Caco-2 (cell line): Measurements from ENCODE around the gene SLC9A1. TPM values are rescaled to one million over a fixed set of nuclear protein-coding genes. Genes with fewer than 3 reads are reported as not detected.

ENCODE experiments used
- BruUV-seq: library from RNA; stranded (reverse); fragments of 400-500 nt; replicated peaks from 2 replicates; lab custom pipeline; 2021; lab: Mats Ljungman, UMichigan
- CTCF ChIA-PET: fragments of 300-600 bp; sonication (Branson Sonifier 250); formaldehyde crosslinking; loops from one replicate; lab custom pipeline; 2022; ENCODE audit warnings: antibody characterized with exemption; lab: Charles Lee
- POLR2A ChIA-PET: fragments of 300-600 bp; sonication (Branson Sonifier 250); formaldehyde crosslinking; loops from one replicate; lab custom pipeline; 2022; ENCODE audit warnings: antibody characterized with exemption; lab: Charles Lee
- DNase-seq, 2 experiments: peaks; one replicate each; pipeline versions ENCODE4 v3.0.0 to v3.0.0-alpha.2; 2020 to 2022
- H3K27me3 ChIP-seq: replicated peaks from 2 replicates; pipeline ENCODE4 v1.6.0; 2011; ENCODE audit warnings: low read length; ENCODE audit not compliant: control insufficient read depth, insufficient read depth
- H3K36me3 ChIP-seq: 2 replicates; pipeline ENCODE4 v1.5.1; 2011; ENCODE audit warnings: low read length; ENCODE audit not compliant: control insufficient read depth, insufficient read depth
- H3K4me1 ChIP-seq: fragments of 250-450 bp; sonication (Bioruptor Pico); 2 replicates; pipeline ENCODE4 v1.5.1; 2020; ENCODE audit warnings: mild to moderate bottlenecking
- H3K4me3 ChIP-seq: 2 replicates; pipeline ENCODE4 v1.5.1; 2011; ENCODE audit warnings: low read depth, mild to moderate bottlenecking, control low read depth, low read length
- H3K9me3 ChIP-seq: fragments of 250-450 bp; sonication (Bioruptor Pico); 2 replicates; pipeline ENCODE4 v1.5.1; 2020; ENCODE audit warnings: mild to moderate bottlenecking, moderate library complexity
- H3K27ac Mint-ChIP-seq: one replicate; pipeline ENCODE4 v1.8.0; 2022; ENCODE audit warnings: mixed read lengths; ENCODE audit not compliant: unreplicated experiment
- H3K27me3 Mint-ChIP-seq: one replicate; pipeline ENCODE4 v1.8.0; 2022; ENCODE audit warnings: mixed read lengths; ENCODE audit not compliant: insufficient read depth, unreplicated experiment
- H3K36me3 Mint-ChIP-seq: one replicate; pipeline ENCODE4 v1.8.0; 2022; ENCODE audit warnings: mild to moderate bottlenecking, mixed read lengths; ENCODE audit not compliant: insufficient read depth, unreplicated experiment
- H3K4me1 Mint-ChIP-seq: one replicate; pipeline ENCODE4 v1.8.0; 2022; ENCODE audit warnings: low read depth, mixed read lengths; ENCODE audit not compliant: unreplicated experiment
- H3K4me3 Mint-ChIP-seq: one replicate; pipeline ENCODE4 v1.8.0; 2022; ENCODE audit warnings: mild to moderate bottlenecking, moderate library complexity, mixed read lengths; ENCODE audit not compliant: unreplicated experiment
- H3K9me3 Mint-ChIP-seq: one replicate; pipeline ENCODE4 v1.8.0; 2022; ENCODE audit warnings: mixed read lengths; ENCODE audit not compliant: unreplicated experiment
- CTCF ChIP-seq, 2 experiments: fragments of 200-600 bp in 1 of 2; IDR thresholded peaks; 1 replicate in 1 of 2; 2 replicates in 1 of 2; pipeline versions ENCODE4 v1.5.1 to v1.8.0; 2011 to 2022; ENCODE audit warnings: antibody characterized with exemption in 1 of 2, control low read depth in 1 of 2, inconsistent platforms in 1 of 2, low read depth in 1 of 2, low read length in 1 of 2, mild to moderate bottlenecking in 1 of 2, moderate library complexity in 1 of 2; ENCODE audit not compliant: insufficient read depth in 1 of 2, severe bottlenecking in 1 of 2, unreplicated experiment in 1 of 2
- intact Hi-C: fragments of 100-400 bp; cut with micrococcal nuclease; formaldehyde crosslinking; loops from one replicate; pipeline ENCODE4 v1.10.0; 2022; ENCODE audit not compliant: unreplicated experiment
- total RNA-seq: library from RNA; stranded (reverse); gene quantifications from 2 replicates; pipeline ENCODE4 v1.2.3, GENCODE V29; 2022

SLC9A1 gene
- total RNA-seq, 1 experiment from 2014 or later = 28.9 TPM

DNA sequence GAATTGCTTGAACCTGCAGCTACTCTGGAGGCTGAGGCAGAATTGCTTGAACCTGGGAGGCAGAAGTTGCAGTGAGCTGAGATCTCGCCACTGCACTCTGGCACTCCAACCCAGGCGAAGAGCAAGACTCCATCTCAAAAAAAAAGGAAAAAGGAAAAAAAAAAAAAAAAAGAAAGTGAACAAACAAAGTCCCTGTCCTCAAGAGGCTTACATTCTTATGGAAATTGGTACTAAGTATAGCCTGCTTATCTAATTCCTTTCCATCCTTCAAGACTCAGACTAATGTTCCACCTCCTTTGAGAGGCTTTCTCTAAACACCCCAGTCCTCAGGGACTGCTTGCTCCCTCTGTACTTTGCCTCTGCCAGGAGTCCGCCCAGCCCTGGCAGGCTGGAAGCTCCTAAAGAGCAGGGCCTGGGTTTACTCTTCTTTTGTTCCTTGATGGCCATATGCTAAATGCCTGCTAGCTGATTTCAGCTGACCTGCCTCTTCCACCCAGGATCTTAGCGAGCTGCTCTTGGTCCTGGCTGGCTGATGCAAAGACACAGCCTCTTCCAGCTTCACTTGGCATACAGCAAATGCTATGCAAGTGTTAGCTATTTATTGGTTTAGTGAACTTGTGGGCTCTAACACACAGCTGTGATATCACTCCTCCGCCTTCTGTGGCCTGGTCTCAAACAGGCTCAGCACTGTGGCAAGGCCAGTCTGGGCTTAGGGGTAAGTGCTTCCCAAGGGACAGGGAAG lies 9.8 kb downstream of the SLC9A1 start:
- no peaks in the 10 kb centered on the region; the same call in 1 of the 2 replicates for H3K36me3 ChIP-seq
- POLR2A ChIA-PET = interaction anchor here (0.6 to 1.2 kb wide), 4 partner anchors 9 to 238 kb away, joined by 3 to 7 read pairs (median 4); partner anchors contain the start of gene SLC9A1
- H3K27me3 ChIP-seq = no peaks in the 10 kb centered on the region
- peaks cover 6% of the 10 kb centered on the region for H3K36me3 Mint-ChIP-seq
- no peaks in the 10 kb centered on the region for H3K9me3 Mint-ChIP-seq
- no peak overlapping the region for H3K4me3 Mint-ChIP-seq
- no peak overlapping the region for H3K4me3 ChIP-seq
- intact Hi-C loops = no loop called here
- no peak for TF ChIP-seq CTCF (IDR thresholded peaks at IDR 0.05; ENCODE audit: insufficient read depth in 1 of 2, low read depth in 1 of 2, low read length in 1 of 2, severe bottlenecking in 1 of 2, unreplicated experiment in 1 of 2)
- no peak for DNase-seq
- peaks cover 36% of the 10 kb centered on the region for H3K4me1 Mint-ChIP-seq
- no peak overlapping the region for H3K27ac Mint-ChIP-seq
- CTCF ChIA-PET = interaction anchor here (1.7 kb wide), 1 partner anchor 10 kb away, joined by 9 read pairs; the partner anchor contains the start of gene SLC9A1
- no peaks in the 10 kb centered on the region for H3K9me3 ChIP-seq
- H3K4me1 ChIP-seq = peaks cover 18% of the 10 kb centered on the region
- BruUV-seq = no TSS peak
- no peaks in the 10 kb centered on the region for H3K27me3 Mint-ChIP-seq

- no peaks in the 10 kb centered on the region; the same call in 1 of the 2 replicates for H3K36me3 ChIP-seq
- DNase-seq = peak; percentile 63 to 75
- peaks cover 36% of the 10 kb centered on the region for H3K4me1 Mint-ChIP-seq
- H3K36me3 Mint-ChIP-seq = peaks cover 6% of the 10 kb centered on the region
- intact Hi-C loops = no loop called here
- H3K27me3 ChIP-seq = no peaks in the 10 kb centered on the region
- H3K4me3 ChIP-seq = no peak overlapping the region
- POLR2A ChIA-PET = interaction anchor here (0.6 to 2.6 kb wide), 2 partner anchors 10 to 12 kb away, joined by 3 to 20 read pairs; partner anchors contain the start of gene SLC9A1
- no peaks in the 10 kb centered on the region for H3K27me3 Mint-ChIP-seq
- CTCF ChIA-PET = interaction anchor here (1.4 kb wide), 1 partner anchor 11 kb away, joined by 8 read pairs; the partner anchor contains the start of gene SLC9A1
- H3K9me3 ChIP-seq = no peaks in the 10 kb centered on the region
- peaks cover 18% of the 10 kb centered on the region for H3K4me1 ChIP-seq
- no peak for TF ChIP-seq CTCF (IDR thresholded peaks at IDR 0.05; ENCODE audit: insufficient read depth in 1 of 2, low read depth in 1 of 2, low read length in 1 of 2, severe bottlenecking in 1 of 2, unreplicated experiment in 1 of 2)
- peak overlapping the region; percentile 52 for H3K4me3 Mint-ChIP-seq
- BruUV-seq = no TSS peak
- H3K9me3 Mint-ChIP-seq = no peaks in the 10 kb centered on the region
- H3K27ac Mint-ChIP-seq = peak overlapping the region; percentile 81
Observed at GRCh38 chr1:27144049-27144748, 10.7 kb downstream of the SLC9A1 start.

DNA sequence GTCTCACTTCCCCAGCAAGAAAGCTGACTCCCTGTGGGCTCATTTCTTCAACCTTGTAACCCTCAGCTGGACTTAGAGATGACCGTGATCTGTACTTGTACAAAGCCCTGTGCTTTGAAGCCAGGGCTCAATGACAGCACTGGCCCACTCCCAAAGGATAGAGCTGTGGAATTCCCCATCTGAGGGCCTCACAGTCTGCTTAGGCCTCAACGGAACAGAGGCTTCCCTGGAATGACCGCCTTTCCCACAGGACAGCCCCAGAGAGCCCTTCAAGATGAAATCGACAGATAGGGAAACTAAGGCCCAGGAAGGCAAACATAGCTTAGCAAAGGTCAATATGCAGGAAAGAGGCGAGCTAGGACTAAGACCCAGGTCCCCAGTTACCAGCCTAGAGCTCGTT lies 11.5 kb downstream of the SLC9A1 start:
- ChIA-PET CTCF (interaction anchor here (1.4 kb wide), 1 partner anchor 11 kb away, joined by 8 read pairs; the partner anchor contains the start of gene SLC9A1), POLR2A (interaction anchor here (2.6 kb wide), 1 partner anchor 11 kb away, joined by 20 read pairs; the partner anchor contains the start of gene SLC9A1)
- Histone ChIP-seq H3K36me3 (no peaks in the 10 kb centered on the region; the same call in 1 of the 2 replicates), H3K4me1 (peaks cover 18% of the 10 kb centered on the region), H3K9me3 (no peaks in the 10 kb centered on the region), H3K4me3 (no peak overlapping the region), H3K27me3 (no peaks in the 10 kb centered on the region)
- no peak for TF ChIP-seq CTCF (IDR thresholded peaks at IDR 0.05; ENCODE audit: insufficient read depth in 1 of 2, low read depth in 1 of 2, low read length in 1 of 2, severe bottlenecking in 1 of 2, unreplicated experiment in 1 of 2)
- no peaks in the 10 kb centered on the region for H3K27me3 Mint-ChIP-seq
- DNase-seq = no peak
- H3K27ac Mint-ChIP-seq = peak overlapping the region; percentile 17
- H3K9me3 Mint-ChIP-seq = no peaks in the 10 kb centered on the region
- no TSS peak for BruUV-seq
- peaks cover 34% of the 10 kb centered on the region for H3K4me1 Mint-ChIP-seq
- no peak overlapping the region for H3K4me3 Mint-ChIP-seq
- H3K36me3 Mint-ChIP-seq = peaks cover 6% of the 10 kb centered on the region
- intact Hi-C loops = no loop called here
